DND-41 (cell line): ENCODE results near the gene SP140.
"Not testable (repeated sequence)": the region's sequence is repeated elsewhere in the genome, so short reads cannot be mapped to it uniquely, and the experiment has no call there.

ENCODE experiments used
- ATAC-seq: fragments of 200-7000 bp; cut with Tn5 transposase; 3 replicates; pipeline ENCODE4 v1.9.1; 2021; ENCODE audit warnings: low read depth; ENCODE audit not compliant: insufficient read depth
- DNase-seq: peaks from one replicate; pipeline ENCODE4 v3.0.0-alpha.2; 2020
- H2AFZ ChIP-seq: 2 replicates; pipeline ENCODE4 v1.6.0; 2012; ENCODE audit warnings: low read depth, low read length
- H3K27ac ChIP-seq: 2 replicates; pipeline ENCODE4 v1.5.1; 2012; ENCODE audit warnings: low read length, inconsistent platforms
- H3K27me3 ChIP-seq: fragments of 200-600 bp; sonication (generic); 2 replicates; pipeline ENCODE4 v1.6.0; 2012; ENCODE audit warnings: low read length, mild to moderate bottlenecking, inconsistent platforms; ENCODE audit not compliant: insufficient read depth, poor library complexity
- H3K36me3 ChIP-seq: 2 replicates; pipeline ENCODE4 v1.5.1; 2012; ENCODE audit warnings: low read length, inconsistent platforms; ENCODE audit not compliant: insufficient read depth
- H3K4me1 ChIP-seq: 2 replicates; pipeline ENCODE4 v1.5.1; 2012; ENCODE audit warnings: mild to moderate bottlenecking, low read length; ENCODE audit not compliant: insufficient read depth
- H3K4me2 ChIP-seq: 2 replicates; pipeline ENCODE4 v1.6.0; 2012; ENCODE audit warnings: mild to moderate bottlenecking, moderate library complexity, low read length, inconsistent platforms; ENCODE audit not compliant: insufficient read depth
- H3K4me3 ChIP-seq, 2 experiments: fragments of 200-600 bp in 1 of 2; shearing (Covaris generic) in 1 of 2; 2 replicates each; pipeline ENCODE4 v1.5.1; 2012 to 2016; ENCODE audit warnings: inconsistent platforms in 2 of 2, low read length in 2 of 2, mild to moderate bottlenecking in 2 of 2, low read depth in 1 of 2, moderate library complexity in 1 of 2
- H3K79me2 ChIP-seq: 2 replicates; pipeline ENCODE4 v1.6.0; 2012; ENCODE audit warnings: low read length, inconsistent platforms; ENCODE audit not compliant: insufficient read depth
- H3K9ac ChIP-seq: 2 replicates; pipeline ENCODE4 v1.6.0; 2012; ENCODE audit warnings: low read depth, mild to moderate bottlenecking, inconsistent platforms, low read length, moderate library complexity
- H3K9me3 ChIP-seq: 2 replicates; pipeline ENCODE4 v1.5.1; 2012; ENCODE audit warnings: low read length, moderate library complexity, mild to moderate bottlenecking, inconsistent platforms; ENCODE audit not compliant: insufficient read depth, severe bottlenecking
- H4K20me1 ChIP-seq: 2 replicates; pipeline ENCODE4 v1.6.0; 2012; ENCODE audit warnings: low read length; ENCODE audit not compliant: insufficient read depth
- CTCF ChIP-seq: IDR thresholded peaks from 2 replicates; pipeline ENCODE4 v1.5.1; 2012; ENCODE audit warnings: borderline replicate concordance, low read length, moderate library complexity, mild to moderate bottlenecking; ENCODE audit not compliant: poor library complexity, severe bottlenecking; ENCODE audit errors: extremely low read depth
- EZH2 ChIP-seq: IDR thresholded peaks from 3 replicates; pipeline ENCODE4 v1.6.1; 2012; ENCODE audit warnings: borderline replicate concordance, low read depth, mild to moderate bottlenecking, moderate library complexity, low read length, inconsistent platforms; ENCODE audit not compliant: severe bottlenecking

SP140 gene

GRCh38 chr2:230330725-230331124 lies 105.2 kb downstream of the SP140 start:
- Histone ChIP-seq H3K27ac (no peak overlapping the region), H3K9ac (no peak overlapping the region), H2AFZ (no peak overlapping the region), H4K20me1 (no peaks in the 10 kb centered on the region), H3K9me3 (no peaks in the 10 kb centered on the region), H3K4me2 (peak overlapping the region; percentile 20; the same call in 1 of the 2 replicates), H3K36me3 (peaks cover 27% of the 10 kb centered on the region), H3K4me3 (no peak overlapping the region), H3K79me2 (peaks cover 86% of the 10 kb centered on the region), H3K27me3 (no peaks in the 10 kb centered on the region), H3K4me1 (peaks cover 55% of the 10 kb centered on the region)
- ATAC-seq (no peak), DNase-seq (no peak)
- TF ChIP-seq EZH2 (no peak), CTCF (no peak)

- peaks cover 54% of the 10 kb centered on the region for H3K79me2 ChIP-seq
- H3K4me2 ChIP-seq, result no peak overlapping the region
- H3K4me1 ChIP-seq, result peaks cover 19% of the 10 kb centered on the region
- peak overlapping the region; percentile 8; the same call in 1 of the 2 replicates for H3K27ac ChIP-seq
- no peaks in the 10 kb centered on the region for H4K20me1 ChIP-seq
- TF ChIP-seq CTCF (no peak), EZH2 (no peak)
- ATAC-seq, result peak; percentile 31; the same call in 1 of the 3 replicates
- DNase-seq, result no peak
- peaks cover 31% of the 10 kb centered on the region for H3K36me3 ChIP-seq
- H3K27me3 ChIP-seq, result no peaks in the 10 kb centered on the region
- H3K9me3 ChIP-seq, result no peaks in the 10 kb centered on the region
- H2AFZ ChIP-seq, result no peak overlapping the region
- no peak overlapping the region for H3K4me3 ChIP-seq
- H3K9ac ChIP-seq, result no peak overlapping the region
These were observed 109.9 kb downstream of the SP140 start for GRCh38 chr2:230335461-230335863.

- Histone ChIP-seq H3K9me3 (no peaks in the 10 kb centered on the region), H3K4me1 (peaks cover 14% of the 10 kb centered on the region), H3K79me2 (peaks cover 48% of the 10 kb centered on the region), H2AFZ (no peak overlapping the region), H3K36me3 (peaks cover 28% of the 10 kb centered on the region), H3K27me3 (no peaks in the 10 kb centered on the region), H3K4me2 (no peak overlapping the region), H3K27ac (peak overlapping the region; percentile 8; the same call in 1 of the 2 replicates), H3K9ac (no peak overlapping the region), H4K20me1 (no peaks in the 10 kb centered on the region), H3K4me3 (no peak overlapping the region)
- TF ChIP-seq EZH2 (no peak), CTCF (no peak)
- DNase-seq (no peak), ATAC-seq (0 out of 3 replicates have a peak, but pooled peaks have one; percentile 17)
These were observed 110.4 kb downstream of the SP140 start for GRCh38 chr2:230335864-230336506.

GRCh38 chr2:230341936-230342528 lies 116.5 kb downstream of the SP140 start:
- not testable (repeated sequence) for H3K27me3 ChIP-seq, ATAC-seq, H3K4me2 ChIP-seq, H3K4me3 ChIP-seq, H3K9ac ChIP-seq, H3K27ac ChIP-seq, H3K9me3 ChIP-seq, H2AFZ ChIP-seq, DNase-seq, H4K20me1 ChIP-seq, H3K4me1 ChIP-seq
- Histone ChIP-seq H3K36me3 (peaks cover 15% of the 10 kb centered on the region; the same call in 1 of the 2 replicates), H3K79me2 (peaks cover 36% of the 10 kb centered on the region)

- not testable (repeated sequence) for H3K4me1 ChIP-seq, H3K4me2 ChIP-seq, ATAC-seq, H3K27ac ChIP-seq, H4K20me1 ChIP-seq, H3K4me3 ChIP-seq, DNase-seq, H3K9ac ChIP-seq, H2AFZ ChIP-seq, H3K27me3 ChIP-seq, H3K9me3 ChIP-seq
- Histone ChIP-seq H3K36me3 (peaks cover 20% of the 10 kb centered on the region; the same call in 1 of the 2 replicates), H3K79me2 (peaks cover 47% of the 10 kb centered on the region)
These were observed 117.6 kb downstream of the SP140 start for GRCh38 chr2:230343041-230343624.
